Testis (tissue), 2 donors: ENCODE measurements around the gene SBK2.

Experiments used
- POLR2A ChIP-seq: fragments of 450-650 bp; IDR thresholded peaks from one replicate; pipeline ENCODE4 v1.6.1; 2017; ENCODE audit warnings: antibody characterized with exemption, mild to moderate bottlenecking, moderate library complexity
- TF ChIP-seq, protein P1 (sequence below), 3 experiments: fragments of 450-650 bp in 2 of 3; fragments of 200-600 bp in 1 of 3; sonication (generic) in 1 of 3; IDR thresholded peaks; one replicate each; pipeline ENCODE4 v1.5.1; 2016 to 2019; ENCODE audit warnings: antibody characterized with exemption in 3 of 3, mild to moderate bottlenecking in 2 of 3, moderate library complexity in 1 of 3

DNA sequence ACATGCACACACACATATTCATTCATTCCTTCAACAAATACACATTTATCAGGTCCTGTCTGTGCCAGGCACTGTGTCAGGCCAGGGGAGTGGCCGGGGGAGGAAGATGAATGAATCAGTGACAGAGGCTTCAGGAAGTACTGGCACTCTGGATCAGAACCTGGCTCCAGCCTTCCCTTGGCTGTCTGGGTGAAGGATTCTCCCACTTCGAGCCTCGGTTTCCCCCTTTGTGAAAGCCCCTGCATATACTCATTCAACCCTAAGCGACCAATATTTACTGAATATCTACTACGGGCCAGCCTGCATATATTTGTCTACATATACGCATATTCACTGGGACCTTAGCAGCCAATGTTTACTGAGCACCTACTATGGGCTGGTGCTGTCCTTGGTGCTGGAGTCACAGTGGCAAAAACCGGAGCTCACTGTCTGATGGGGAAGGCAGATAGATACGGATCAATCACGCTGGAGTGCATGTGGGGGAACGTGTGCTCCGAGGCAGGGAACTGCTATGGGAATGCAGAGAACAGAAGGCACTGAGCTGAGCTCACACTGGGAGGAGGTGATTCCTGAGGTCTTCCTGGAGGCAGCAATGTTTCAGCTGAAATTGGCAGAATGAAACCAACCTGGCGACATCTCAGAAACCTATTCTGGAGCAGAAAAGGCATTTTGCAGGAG lies 44.4 kb upstream of the SBK2 start:
- TF ChIP-seq, protein P1, sequence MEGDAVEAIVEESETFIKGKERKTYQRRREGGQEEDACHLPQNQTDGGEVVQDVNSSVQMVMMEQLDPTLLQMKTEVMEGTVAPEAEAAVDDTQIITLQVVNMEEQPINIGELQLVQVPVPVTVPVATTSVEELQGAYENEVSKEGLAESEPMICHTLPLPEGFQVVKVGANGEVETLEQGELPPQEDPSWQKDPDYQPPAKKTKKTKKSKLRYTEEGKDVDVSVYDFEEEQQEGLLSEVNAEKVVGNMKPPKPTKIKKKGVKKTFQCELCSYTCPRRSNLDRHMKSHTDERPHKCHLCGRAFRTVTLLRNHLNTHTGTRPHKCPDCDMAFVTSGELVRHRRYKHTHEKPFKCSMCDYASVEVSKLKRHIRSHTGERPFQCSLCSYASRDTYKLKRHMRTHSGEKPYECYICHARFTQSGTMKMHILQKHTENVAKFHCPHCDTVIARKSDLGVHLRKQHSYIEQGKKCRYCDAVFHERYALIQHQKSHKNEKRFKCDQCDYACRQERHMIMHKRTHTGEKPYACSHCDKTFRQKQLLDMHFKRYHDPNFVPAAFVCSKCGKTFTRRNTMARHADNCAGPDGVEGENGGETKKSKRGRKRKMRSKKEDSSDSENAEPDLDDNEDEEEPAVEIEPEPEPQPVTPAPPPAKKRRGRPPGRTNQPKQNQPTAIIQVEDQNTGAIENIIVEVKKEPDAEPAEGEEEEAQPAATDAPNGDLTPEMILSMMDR (IDR thresholded peaks at IDR 0.05), result no peak
- no peak for TF ChIP-seq POLR2A
